C1 segment of cervical spinal cord (tissue), 14 donors: ENCODE results near the gene ZEB1.
A peak's percentile ranks its signal among the peaks of the same experiment; 100 is the strongest.

ENCODE experiments used
- DNase-seq, 14 donors: peaks; one replicate each; lab custom pipeline; 2025; lab: John Stamatoyannopoulos, UW

ZEB1 gene

GRCh38 chr10:31318854-31319601 is at the start of gene ZEB1:
TSS of gene ZEB1 (plus strand) at chr10:31319216. CDS start at chr10:31319235, 19 bp downstream.
- peak in 11 of 14 donors; percentile 23 to 86 (median 65) for DNase-seq

- no peak for DNase-seq
Measured at GRCh38 chr10:31270954-31271353, 48.1 kb upstream of the ZEB1 start.

DNA sequence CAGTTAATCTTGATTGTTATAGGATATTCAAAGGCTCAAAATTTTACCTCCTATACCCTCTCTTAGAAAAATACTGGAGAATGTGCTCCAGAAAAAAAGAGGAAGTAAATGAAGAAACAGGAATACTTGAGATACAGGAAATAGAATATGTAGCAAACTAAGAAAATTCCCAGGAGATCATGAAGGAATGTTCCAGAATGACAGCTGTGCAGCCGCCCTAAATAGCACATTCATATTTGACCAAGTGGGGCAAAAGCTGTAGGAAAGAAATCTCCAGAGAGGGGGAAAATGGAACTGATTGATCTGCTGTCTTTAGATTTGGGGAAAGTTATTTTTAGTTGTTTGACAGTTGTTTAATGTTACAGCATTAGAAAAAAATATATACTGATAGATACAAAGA is 46.2 kb upstream of the ZEB1 start:
- DNase-seq: no peak

DNA sequence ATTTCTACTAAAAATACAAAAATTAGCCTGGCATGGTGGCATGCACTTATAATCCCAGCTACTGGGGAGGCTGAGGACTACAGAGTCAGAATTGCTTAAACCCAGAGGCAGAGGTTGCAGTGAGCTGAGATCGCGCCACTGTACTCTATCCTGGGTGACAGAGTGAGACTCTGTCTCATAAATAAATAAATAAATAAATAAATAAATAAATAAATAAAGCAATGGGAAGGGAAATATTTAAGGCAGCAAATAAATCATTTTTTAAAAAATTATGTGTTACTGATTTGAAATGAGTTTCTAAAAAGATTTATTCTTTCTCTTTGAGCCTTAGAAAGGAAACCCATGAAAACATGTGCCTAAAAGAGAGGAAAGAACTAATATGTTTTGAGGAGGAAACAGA is 45.2 kb upstream of the ZEB1 start:
- DNase-seq: no peak

- DNase-seq: no peak
Measured at GRCh38 chr10:31274310-31274709, 44.7 kb upstream of the ZEB1 start.

GRCh38 chr10:31278279-31278941 is 40.6 kb upstream of the ZEB1 start:
- no peak for DNase-seq

DNA sequence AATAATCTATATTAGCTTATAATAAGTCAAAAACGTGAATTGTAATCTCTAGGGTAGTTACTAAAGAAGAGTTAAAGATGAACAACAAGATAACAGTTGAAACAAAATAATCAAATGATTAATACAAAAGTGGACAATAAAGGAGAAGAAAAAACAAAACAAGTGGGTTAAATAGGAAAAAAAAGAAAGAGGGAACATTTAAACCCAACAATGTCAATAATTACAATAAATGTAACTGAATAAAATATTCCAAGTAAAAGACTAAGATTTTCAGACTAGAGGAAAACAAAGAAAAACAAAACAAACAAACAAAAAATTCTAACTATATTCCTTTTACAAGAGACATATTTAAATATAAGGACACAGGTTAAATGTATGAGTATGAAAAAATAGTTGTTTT is 38.0 kb upstream of the ZEB1 start:
- no peak for DNase-seq

GRCh38 chr10:31288001-31288400 is 31.0 kb upstream of the ZEB1 start:
- no peak for DNase-seq

DNA sequence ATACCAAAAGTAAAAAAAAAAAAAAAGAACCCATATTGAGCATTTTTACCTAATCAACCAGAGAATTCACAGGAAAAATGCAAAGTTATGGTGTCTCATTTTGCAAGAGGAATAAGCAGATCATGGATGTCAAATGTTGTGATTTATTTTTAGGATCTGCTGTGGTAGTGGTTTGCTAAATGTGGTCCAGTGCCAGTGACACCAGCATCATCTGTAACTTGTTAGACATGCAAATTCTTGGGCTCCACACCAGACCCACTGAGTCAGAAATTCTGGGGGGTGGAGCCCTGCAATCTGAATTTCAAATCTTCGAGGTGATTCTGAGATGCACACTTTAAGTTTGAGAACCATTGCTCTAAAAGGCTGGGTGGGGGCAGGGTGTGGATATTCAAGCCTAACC is 30.1 kb upstream of the ZEB1 start:
- DNase-seq: no peak

- no peak for DNase-seq
Measured at GRCh38 chr10:31290386-31290785, 28.6 kb upstream of the ZEB1 start.

DNA sequence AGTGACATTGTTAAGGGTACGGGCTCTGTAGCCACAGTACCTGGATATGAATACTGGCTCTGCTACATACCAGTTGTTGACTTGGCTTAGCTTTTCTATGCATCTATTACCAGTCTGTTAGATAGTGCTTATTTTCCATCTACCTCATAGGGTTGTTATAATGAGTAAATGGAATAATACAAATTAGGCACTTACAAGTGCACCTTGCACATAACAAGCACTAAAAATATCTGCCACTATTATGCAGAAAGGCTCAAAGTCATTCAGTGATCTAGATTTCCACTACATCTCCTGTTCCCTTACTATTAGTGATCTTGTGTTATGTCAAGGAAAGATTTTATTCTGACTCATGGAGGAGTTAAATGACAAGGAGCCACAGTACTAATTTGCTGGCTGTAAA is 27.9 kb upstream of the ZEB1 start:
- no peak for DNase-seq

DNA sequence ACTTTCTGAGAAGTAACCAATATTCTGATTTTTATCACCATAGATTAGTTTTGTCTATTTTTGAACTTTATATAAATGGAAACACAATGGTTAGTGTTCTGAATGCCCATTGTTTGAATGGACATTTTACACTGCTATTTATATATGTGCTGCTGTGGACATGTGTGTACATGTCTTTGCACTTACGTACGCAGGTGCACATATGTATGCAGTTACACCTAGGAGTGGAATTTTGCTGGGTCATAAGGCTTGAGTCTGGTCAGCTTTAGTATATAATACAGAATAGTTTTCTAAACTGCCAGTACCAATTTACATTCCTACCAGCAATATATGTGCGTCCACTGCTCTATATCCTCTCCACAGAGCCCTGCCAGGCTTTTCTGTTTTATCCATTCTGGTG is 24.5 kb upstream of the ZEB1 start:
- DNase-seq: no peak

DNA sequence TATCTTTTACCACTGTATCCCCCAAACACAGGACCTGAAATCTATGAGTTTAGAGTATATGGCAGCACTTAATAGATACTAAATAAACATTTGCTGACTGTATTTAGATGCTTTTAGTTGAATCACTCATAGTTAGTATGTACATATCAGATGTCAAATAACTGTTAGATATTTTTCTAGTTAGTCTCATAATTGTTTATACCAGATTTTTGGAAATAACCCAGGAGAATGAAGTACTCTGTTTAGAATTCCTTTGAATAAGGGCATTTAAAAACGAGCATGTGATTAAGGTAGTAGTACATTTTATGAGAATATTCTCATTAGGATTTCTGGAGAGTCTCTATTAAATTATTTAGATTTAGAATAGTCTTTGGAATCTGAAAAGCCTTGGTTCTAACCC is 22.3 kb upstream of the ZEB1 start:
- DNase-seq: no peak

GRCh38 chr10:31299119-31299518 is 19.9 kb upstream of the ZEB1 start:
- DNase-seq: no peak

GRCh38 chr10:31303212-31303611 is 15.8 kb upstream of the ZEB1 start:
- DNase-seq: no peak

GRCh38 chr10:31304291-31304970 is 14.6 kb upstream of the ZEB1 start:
- DNase-seq: no peak

GRCh38 chr10:31313396-31313795 is 5.6 kb upstream of the ZEB1 start:
- no peak for DNase-seq

GRCh38 chr10:31314256-31315150 is 4.5 kb upstream of the ZEB1 start:
- DNase-seq: no peak

DNA sequence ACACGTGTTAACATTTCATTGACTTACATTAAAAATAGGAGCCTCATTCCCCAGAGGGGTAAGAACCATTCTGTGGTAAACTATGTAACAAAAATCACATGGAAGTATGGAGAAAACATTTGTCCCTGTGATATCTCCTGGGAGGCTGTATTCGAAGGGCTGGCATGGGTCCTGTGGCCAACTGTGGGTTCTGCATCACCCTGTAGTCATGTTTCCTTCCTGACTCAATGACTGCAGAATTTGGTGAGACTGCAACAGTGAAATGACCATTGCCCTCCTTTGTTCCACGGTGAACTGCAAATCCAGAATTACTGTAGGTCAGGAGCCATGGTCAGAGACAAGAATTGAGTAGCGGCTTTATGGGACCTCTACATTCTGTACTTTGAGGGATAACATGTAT is 3.6 kb upstream of the ZEB1 start:
- DNase-seq: no peak

DNA sequence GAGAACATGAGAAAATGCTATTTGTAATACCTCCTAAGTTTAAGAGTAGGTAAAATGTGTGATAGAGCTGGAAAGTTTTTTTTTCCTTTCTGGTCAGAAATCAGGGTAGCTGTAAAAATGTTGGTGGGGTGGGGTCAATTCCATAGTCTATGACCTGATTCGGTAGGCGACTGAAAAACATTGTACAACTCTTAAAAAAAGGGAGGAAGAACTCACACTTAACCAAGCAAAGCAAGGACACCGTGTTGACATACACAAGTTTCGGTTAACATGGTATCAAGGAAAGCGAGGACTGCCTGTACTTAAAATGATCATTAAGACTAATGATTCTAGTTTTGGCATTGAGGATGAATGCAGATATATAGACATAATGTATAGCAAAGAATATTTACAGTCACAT is 1.8 kb upstream of the ZEB1 start:
- no peak for DNase-seq

DNA sequence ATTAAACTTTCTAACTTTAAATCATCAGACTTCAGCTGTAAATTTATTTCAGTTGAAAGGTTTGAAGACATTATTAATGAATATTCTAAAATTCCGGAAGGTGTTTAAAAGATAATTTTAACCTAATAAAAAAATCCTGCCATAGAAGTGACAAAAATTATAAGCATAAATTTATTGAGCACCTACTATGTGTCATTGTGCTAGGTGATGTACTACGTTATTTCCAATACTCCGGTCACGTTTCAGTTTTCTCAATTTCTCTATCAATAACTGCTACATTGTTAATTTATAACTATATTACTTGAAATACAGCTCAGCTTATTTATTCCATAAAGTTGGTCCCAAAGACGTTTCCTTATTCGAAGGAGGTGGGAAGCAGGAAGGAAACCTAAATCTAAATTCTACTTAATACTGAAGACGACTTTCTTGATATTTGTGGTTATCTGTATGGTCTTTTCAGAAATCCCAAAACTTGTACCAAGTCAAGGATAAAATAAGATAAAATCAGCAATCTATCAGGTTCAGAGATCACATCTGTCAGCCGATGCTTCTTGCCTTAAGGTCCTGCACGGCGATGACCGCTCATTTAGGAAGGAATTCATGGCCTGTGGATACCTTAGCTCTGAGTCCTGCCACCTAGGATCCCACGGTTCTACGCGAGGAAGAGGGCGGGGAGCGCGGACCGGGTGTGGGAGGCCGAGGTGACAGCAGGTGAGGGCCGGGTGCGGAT is 1.2 kb upstream of the ZEB1 start:
- no peak for DNase-seq
